Stimulated activated naive CD4-positive, alpha-beta T cell (primary cell): ENCODE results near the gene RFPL1.
"Not testable (repeated sequence)": the region's sequence is repeated elsewhere in the genome, so short reads cannot be mapped to it uniquely, and the experiment has no call there.

Experiments used
- DNase-seq, 6 experiments: peaks; one replicate each; lab custom pipeline; 2025; lab: John Stamatoyannopoulos, UW

RFPL1 gene

GRCh38 chr22:29438283-29438682 lies at the start of gene RFPL1:
Gene RFPL1, plus strand, starts transcription at chr22:29438583.
- DNase-seq = not testable (repeated sequence)

GRCh38 chr22:29388759-29389090 lies 49.7 kb upstream of the RFPL1 start:
- DNase-seq = no peak

GRCh38 chr22:29390270-29390669 lies 48.1 kb upstream of the RFPL1 start:
- no peak for DNase-seq

- DNase-seq = no peak
Measured at GRCh38 chr22:29391546-29391945, 46.8 kb upstream of the RFPL1 start.

GRCh38 chr22:29393019-29393608 lies 45.3 kb upstream of the RFPL1 start:
- DNase-seq = no peak

GRCh38 chr22:29394931-29395581 lies 43.3 kb upstream of the RFPL1 start:
- DNase-seq = peak; percentile 33 to 67 (median 45)

GRCh38 chr22:29396126-29396525 lies 42.3 kb upstream of the RFPL1 start:
- DNase-seq = no peak

GRCh38 chr22:29397791-29398190 lies 40.6 kb upstream of the RFPL1 start:
- DNase-seq = no peak

- DNase-seq = no peak
Measured at GRCh38 chr22:29400576-29400975, 37.8 kb upstream of the RFPL1 start.

- DNase-seq = not testable (repeated sequence)
Measured at GRCh38 chr22:29401538-29401937, 36.8 kb upstream of the RFPL1 start.

GRCh38 chr22:29408940-29409339 lies 29.4 kb upstream of the RFPL1 start:
- no peak for DNase-seq

GRCh38 chr22:29411569-29412211 lies 26.7 kb upstream of the RFPL1 start:
- not testable (repeated sequence) for DNase-seq

- DNase-seq = peak in 1 of 6 experiments; percentile 22
Measured at GRCh38 chr22:29412772-29413171, 25.6 kb upstream of the RFPL1 start.

- peak; percentile 12 to 78 (median 52) for DNase-seq
Measured at GRCh38 chr22:29414951-29415591, 23.3 kb upstream of the RFPL1 start.

GRCh38 chr22:29418704-29419103 lies 19.7 kb upstream of the RFPL1 start:
- DNase-seq = not testable (repeated sequence)

GRCh38 chr22:29426476-29426875 lies 11.9 kb upstream of the RFPL1 start:
- DNase-seq = no peak

- DNase-seq = no peak
Measured at GRCh38 chr22:29427176-29427760, 11.1 kb upstream of the RFPL1 start.

GRCh38 chr22:29431986-29432385 lies 6.4 kb upstream of the RFPL1 start:
- no peak for DNase-seq

GRCh38 chr22:29433856-29434255 lies 4.5 kb upstream of the RFPL1 start:
- no peak for DNase-seq

- DNase-seq = no peak
Measured at GRCh38 chr22:29434288-29434687, 4.1 kb upstream of the RFPL1 start.

- DNase-seq = no peak
Measured at GRCh38 chr22:29435236-29436136, 2.9 kb upstream of the RFPL1 start.

- no peak for DNase-seq
Measured at GRCh38 chr22:29442976-29443375, 4.6 kb downstream of the RFPL1 start.
